A549 (cell line): ENCODE data around the gene TSEN34. TPM values are rescaled to one million over a fixed set of nuclear protein-coding genes. Genes with fewer than 3 reads are reported as not detected.

Experiments used
- CBX2 ChIP-seq: fragments of 200-600 bp; sonication (generic); IDR thresholded peaks from 2 replicates; pipeline ENCODE4 v1.6.1; 2016; ENCODE audit warnings: low read depth, mild to moderate bottlenecking, borderline replicate concordance
- CHD2 ChIP-seq: fragments of 150-350 bp; IDR thresholded peaks from 2 replicates; pipeline ENCODE4 v1.6.1; 2014; ENCODE audit warnings: low read length; ENCODE audit not compliant: partially characterized antibody
- EP300 ChIP-seq, 2 experiments: fragments of >200 bp; sonication (Bioruptor Twin); formaldehyde crosslinking; IDR thresholded peaks; 2 replicates in 1 of 2; 3 replicates in 1 of 2; pipeline ENCODE4 v1.6.1; 2016 to 2017
- ESRRA ChIP-seq: fragments of 150-350 bp; IDR thresholded peaks from 2 replicates; pipeline ENCODE4 v1.6.1; 2014; ENCODE audit warnings: mild to moderate bottlenecking, low read length, borderline replicate concordance
- FOSB ChIP-seq: fragments of 250-450 bp; sonication (Bioruptor Pico); IDR thresholded peaks from 2 replicates; pipeline ENCODE4 v1.5.0; 2020; ENCODE audit warnings: mild to moderate bottlenecking, moderate library complexity
- FOXS1 ChIP-seq: fragments of 250-450 bp; sonication (Bioruptor Pico); IDR thresholded peaks from 2 replicates; pipeline ENCODE4 v1.5.0; 2020; ENCODE audit warnings: mild to moderate bottlenecking, moderate library complexity
- GATA3 ChIP-seq: IDR thresholded peaks from 2 replicates; pipeline ENCODE4 v1.6.1; 2012; ENCODE audit warnings: borderline replicate concordance
- JUN ChIP-seq, 2 experiments: fragments of >200 bp; sonication (Bioruptor Twin); formaldehyde crosslinking; IDR thresholded peaks; 2 replicates in 1 of 2; 3 replicates in 1 of 2; pipeline ENCODE4 v1.6.1; 2016 to 2017
- JUNB ChIP-seq: fragments of >200 bp; sonication (Bioruptor Twin); formaldehyde crosslinking; IDR thresholded peaks from 2 replicates; pipeline ENCODE4 v1.6.1; 2016
- MAFK ChIP-seq: fragments of 450-650 bp; IDR thresholded peaks from 2 replicates; pipeline ENCODE4 v1.6.1; 2014; ENCODE audit not compliant: partially characterized antibody
- MAZ ChIP-seq: fragments of 150-350 bp; IDR thresholded peaks from 2 replicates; pipeline ENCODE4 v1.6.1; 2014; ENCODE audit warnings: antibody characterized with exemption, low read depth, low read length, borderline replicate concordance
- NFE2L2 ChIP-seq: fragments of 150-350 bp; conservative IDR thresholded peaks from 2 replicates; pipeline ENCODE4 v1.6.1; 2014; ENCODE audit warnings: low read length
- NR3C1 ChIP-seq: fragments of >200 bp; sonication (Bioruptor Twin); formaldehyde crosslinking; IDR thresholded peaks from 3 replicates; pipeline ENCODE4 v1.6.1; 2017
- PHF8 ChIP-seq: fragments of 200-600 bp; sonication (generic); IDR thresholded peaks from 2 replicates; pipeline ENCODE4 v1.6.1; 2016; ENCODE audit warnings: low read depth, mild to moderate bottlenecking, antibody characterized with exemption, moderate library complexity, borderline replicate concordance
- RAD21 ChIP-seq, 2 experiments: fragments of >200 bp in 1 of 2; sonication (Bioruptor Twin) in 1 of 2; formaldehyde crosslinking in 1 of 2; IDR thresholded peaks in 1 of 2; conservative IDR thresholded peaks in 1 of 2; 2 replicates in 1 of 2; 3 replicates in 1 of 2; pipeline ENCODE4 v1.6.1; 2012 to 2018; ENCODE audit warnings: inconsistent platforms in 1 of 2
- RCOR1 ChIP-seq: fragments of 150-350 bp; IDR thresholded peaks from 2 replicates; pipeline ENCODE4 v1.6.1; 2014; ENCODE audit warnings: antibody characterized with exemption, low read length, low read depth
- RFX5 ChIP-seq: fragments of 450-650 bp; IDR thresholded peaks from 2 replicates; pipeline ENCODE4 v1.7.1; 2014; ENCODE audit warnings: antibody characterized with exemption, mild to moderate bottlenecking, moderate library complexity
- RNF2 ChIP-seq: fragments of 200-600 bp; sonication (generic); IDR thresholded peaks from 2 replicates; pipeline ENCODE4 v1.6.1; 2016; ENCODE audit warnings: low read depth, mild to moderate bottlenecking, antibody characterized with exemption, moderate library complexity, borderline replicate concordance
- TP53 ChIP-seq: fragments of 250-450 bp; sonication (Bioruptor Pico); IDR thresholded peaks from 2 replicates; pipeline ENCODE4 v1.5.0; 2021; ENCODE audit warnings: mild to moderate bottlenecking, moderate library complexity
- ZFP36 ChIP-seq: fragments of 450-650 bp; IDR thresholded peaks from 2 replicates; pipeline ENCODE4 v1.6.1; 2014; ENCODE audit warnings: borderline replicate concordance; ENCODE audit not compliant: partially characterized antibody
- polyA plus RNA-seq, 4 experiments: library from polyadenylated mRNA; depleted of rRNA in 3 of 4; stranded (reverse); fragments of >200 nt; fragmentation: RNase III in 1 of 4; extraction: RNeasy Plus Mini Kit Qiagen cat#74134 plus additional on column Dnase treatment in 1 of 4; gene quantifications; 2 replicates in 3 of 4; 3 replicates in 1 of 4; pipeline ENCODE4 v1.2.3, GENCODE V29; 2011 to 2017
- TF ChIP-seq, protein P1 (sequence below): fragments of 200-600 bp; sonication (generic); IDR thresholded peaks from 2 replicates; pipeline ENCODE4 v1.6.1; 2016; ENCODE audit warnings: antibody characterized with exemption, mild to moderate bottlenecking, moderate library complexity
- TF ChIP-seq, protein P2 (sequence below): fragments of 450-650 bp; IDR thresholded peaks from 2 replicates; pipeline ENCODE4 v1.6.1; 2014; ENCODE audit warnings: antibody characterized with exemption
- TF ChIP-seq, protein P3 (sequence below): fragments of 150-350 bp; IDR thresholded peaks from 2 replicates; pipeline ENCODE4 v1.6.1; 2014; ENCODE audit warnings: low read depth, mild to moderate bottlenecking, low read length
- TF ChIP-seq, protein P4 (sequence below): fragments of >200 bp; sonication (Bioruptor Twin); formaldehyde crosslinking; IDR thresholded peaks from 3 replicates; pipeline ENCODE4 v1.6.1; 2016
- TF ChIP-seq, protein P5 (sequence below): IDR thresholded peaks from 2 replicates; pipeline ENCODE4 v1.6.1; 2012
- TF ChIP-seq, protein P6 (sequence below): IDR thresholded peaks from 2 replicates; pipeline ENCODE4 v1.6.1; 2012
- TF ChIP-seq, protein P7 (sequence below): fragments of >200 bp; sonication (Bioruptor Twin); formaldehyde crosslinking; IDR thresholded peaks from 3 replicates; pipeline ENCODE4 v1.5.1; 2016
- TF ChIP-seq, protein P8 (sequence below): fragments of 250-450 bp; sonication (Bioruptor Pico); IDR thresholded peaks from 2 replicates; pipeline ENCODE4 v1.5.0; 2021; ENCODE audit warnings: mild to moderate bottlenecking, moderate library complexity, borderline replicate concordance

The TSEN34 gene
- polyA plus RNA-seq, 2 of the 4 experiments (the other 2 are of a cell fraction): 53.4 to 90.9 TPM

DNA sequence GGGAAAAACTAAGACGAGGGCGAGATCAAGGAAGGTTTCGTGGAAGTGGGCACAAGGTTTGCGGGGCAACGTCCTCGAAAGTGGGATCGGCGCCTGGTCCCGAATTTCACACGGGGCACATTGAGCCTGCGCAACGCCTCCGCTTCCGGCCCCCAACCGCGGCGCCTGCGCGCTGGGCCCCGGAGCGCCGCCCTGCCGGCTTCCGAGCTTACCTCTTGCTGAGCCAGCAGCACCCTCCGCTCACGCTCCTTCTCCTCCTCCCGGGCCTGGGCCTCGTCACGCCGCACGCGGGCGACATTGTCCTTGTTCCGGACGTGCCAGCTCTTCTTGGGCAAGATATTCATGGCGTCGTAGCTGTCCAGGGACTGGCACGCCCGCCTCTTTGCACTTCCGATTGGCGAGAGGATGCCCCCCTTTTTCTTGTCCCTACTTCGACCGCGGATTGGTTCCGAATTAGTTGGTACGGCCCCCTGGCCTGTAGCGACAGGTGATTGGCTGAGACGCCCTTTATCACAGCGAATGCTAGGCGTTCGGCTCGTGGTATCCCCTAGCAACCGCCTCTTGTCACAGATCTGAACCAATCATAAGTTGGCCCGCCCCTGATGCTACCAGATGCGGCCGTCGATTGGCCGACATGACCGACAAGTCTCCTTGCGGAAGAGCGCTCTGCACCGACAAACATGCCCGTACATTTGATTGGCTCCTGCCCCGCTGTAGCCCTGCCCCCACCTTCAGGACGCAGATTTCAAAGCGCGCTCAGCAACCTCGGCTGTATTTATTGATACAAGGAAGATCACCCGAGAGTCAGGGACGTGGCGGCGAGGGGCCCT, 31.5 kb upstream of the TSEN34 start, which contains the start of gene LENG1 (continued):
- TF ChIP-seq, protein P1, sequence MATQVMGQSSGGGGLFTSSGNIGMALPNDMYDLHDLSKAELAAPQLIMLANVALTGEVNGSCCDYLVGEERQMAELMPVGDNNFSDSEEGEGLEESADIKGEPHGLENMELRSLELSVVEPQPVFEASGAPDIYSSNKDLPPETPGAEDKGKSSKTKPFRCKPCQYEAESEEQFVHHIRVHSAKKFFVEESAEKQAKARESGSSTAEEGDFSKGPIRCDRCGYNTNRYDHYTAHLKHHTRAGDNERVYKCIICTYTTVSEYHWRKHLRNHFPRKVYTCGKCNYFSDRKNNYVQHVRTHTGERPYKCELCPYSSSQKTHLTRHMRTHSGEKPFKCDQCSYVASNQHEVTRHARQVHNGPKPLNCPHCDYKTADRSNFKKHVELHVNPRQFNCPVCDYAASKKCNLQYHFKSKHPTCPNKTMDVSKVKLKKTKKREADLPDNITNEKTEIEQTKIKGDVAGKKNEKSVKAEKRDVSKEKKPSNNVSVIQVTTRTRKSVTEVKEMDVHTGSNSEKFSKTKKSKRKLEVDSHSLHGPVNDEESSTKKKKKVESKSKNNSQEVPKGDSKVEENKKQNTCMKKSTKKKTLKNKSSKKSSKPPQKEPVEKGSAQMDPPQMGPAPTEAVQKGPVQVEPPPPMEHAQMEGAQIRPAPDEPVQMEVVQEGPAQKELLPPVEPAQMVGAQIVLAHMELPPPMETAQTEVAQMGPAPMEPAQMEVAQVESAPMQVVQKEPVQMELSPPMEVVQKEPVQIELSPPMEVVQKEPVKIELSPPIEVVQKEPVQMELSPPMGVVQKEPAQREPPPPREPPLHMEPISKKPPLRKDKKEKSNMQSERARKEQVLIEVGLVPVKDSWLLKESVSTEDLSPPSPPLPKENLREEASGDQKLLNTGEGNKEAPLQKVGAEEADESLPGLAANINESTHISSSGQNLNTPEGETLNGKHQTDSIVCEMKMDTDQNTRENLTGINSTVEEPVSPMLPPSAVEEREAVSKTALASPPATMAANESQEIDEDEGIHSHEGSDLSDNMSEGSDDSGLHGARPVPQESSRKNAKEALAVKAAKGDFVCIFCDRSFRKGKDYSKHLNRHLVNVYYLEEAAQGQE: no peak
- TF ChIP-seq, protein P2, sequence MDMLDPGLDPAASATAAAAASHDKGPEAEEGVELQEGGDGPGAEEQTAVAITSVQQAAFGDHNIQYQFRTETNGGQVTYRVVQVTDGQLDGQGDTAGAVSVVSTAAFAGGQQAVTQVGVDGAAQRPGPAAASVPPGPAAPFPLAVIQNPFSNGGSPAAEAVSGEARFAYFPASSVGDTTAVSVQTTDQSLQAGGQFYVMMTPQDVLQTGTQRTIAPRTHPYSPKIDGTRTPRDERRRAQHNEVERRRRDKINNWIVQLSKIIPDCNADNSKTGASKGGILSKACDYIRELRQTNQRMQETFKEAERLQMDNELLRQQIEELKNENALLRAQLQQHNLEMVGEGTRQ: no peak; the same call in 1 of the 2 replicates
- TF ChIP-seq RCOR1 (no peak), JUN (IDR thresholded peaks at IDR 0.05) (peak in 1 of 2 experiments; percentile 89; a peak in 3 of 5 replicates), NFE2L2 (no peak), MAZ (no peak), JUNB (no peak), NR3C1 (no peak), FOXS1 (CRISPR knock-in tag) (no peak), RAD21 (conservative IDR thresholded peaks at IDR 0.05 in 1 of 2, IDR thresholded peaks at IDR 0.05 in 1 of 2) (no peak), MAFK (peak; percentile 82), ZFP36 (no peak), RFX5 (peak; percentile 94), ESRRA (no peak), CBX2 (no peak), RNF2 (peak; percentile 40; the same call in 1 of the 2 replicates), EP300 (IDR thresholded peaks at IDR 0.05) (no peak), PHF8 (peak; percentile 87; the same call in 1 of the 2 replicates), GATA3 (no peak; the same call in 1 of the 2 replicates), CHD2 (no peak), TP53 (CRISPR knock-in tag) (0 out of 2 replicates have a peak, but pooled peaks have one; percentile 53), FOSB (CRISPR knock-in tag) (no peak)
- TF ChIP-seq, protein P3, sequence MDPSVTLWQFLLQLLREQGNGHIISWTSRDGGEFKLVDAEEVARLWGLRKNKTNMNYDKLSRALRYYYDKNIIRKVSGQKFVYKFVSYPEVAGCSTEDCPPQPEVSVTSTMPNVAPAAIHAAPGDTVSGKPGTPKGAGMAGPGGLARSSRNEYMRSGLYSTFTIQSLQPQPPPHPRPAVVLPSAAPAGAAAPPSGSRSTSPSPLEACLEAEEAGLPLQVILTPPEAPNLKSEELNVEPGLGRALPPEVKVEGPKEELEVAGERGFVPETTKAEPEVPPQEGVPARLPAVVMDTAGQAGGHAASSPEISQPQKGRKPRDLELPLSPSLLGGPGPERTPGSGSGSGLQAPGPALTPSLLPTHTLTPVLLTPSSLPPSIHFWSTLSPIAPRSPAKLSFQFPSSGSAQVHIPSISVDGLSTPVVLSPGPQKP: 0 out of 2 replicates have a peak, but pooled peaks have one; percentile 1
- TF ChIP-seq, protein P4, sequence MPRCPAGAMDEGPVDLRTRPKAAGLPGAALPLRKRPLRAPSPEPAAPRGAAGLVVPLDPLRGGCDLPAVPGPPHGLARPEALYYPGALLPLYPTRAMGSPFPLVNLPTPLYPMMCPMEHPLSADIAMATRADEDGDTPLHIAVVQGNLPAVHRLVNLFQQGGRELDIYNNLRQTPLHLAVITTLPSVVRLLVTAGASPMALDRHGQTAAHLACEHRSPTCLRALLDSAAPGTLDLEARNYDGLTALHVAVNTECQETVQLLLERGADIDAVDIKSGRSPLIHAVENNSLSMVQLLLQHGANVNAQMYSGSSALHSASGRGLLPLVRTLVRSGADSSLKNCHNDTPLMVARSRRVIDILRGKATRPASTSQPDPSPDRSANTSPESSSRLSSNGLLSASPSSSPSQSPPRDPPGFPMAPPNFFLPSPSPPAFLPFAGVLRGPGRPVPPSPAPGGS: peak; percentile 86; the same call in 2 of the 3 replicates
- TF ChIP-seq, protein P5, sequence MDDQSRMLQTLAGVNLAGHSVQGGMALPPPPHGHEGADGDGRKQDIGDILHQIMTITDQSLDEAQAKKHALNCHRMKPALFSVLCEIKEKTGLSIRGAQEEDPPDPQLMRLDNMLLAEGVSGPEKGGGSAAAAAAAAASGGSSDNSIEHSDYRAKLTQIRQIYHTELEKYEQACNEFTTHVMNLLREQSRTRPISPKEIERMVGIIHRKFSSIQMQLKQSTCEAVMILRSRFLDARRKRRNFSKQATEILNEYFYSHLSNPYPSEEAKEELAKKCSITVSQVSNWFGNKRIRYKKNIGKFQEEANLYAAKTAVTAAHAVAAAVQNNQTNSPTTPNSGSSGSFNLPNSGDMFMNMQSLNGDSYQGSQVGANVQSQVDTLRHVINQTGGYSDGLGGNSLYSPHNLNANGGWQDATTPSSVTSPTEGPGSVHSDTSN: peak; percentile 62; the same call in 1 of the 2 replicates
- TF ChIP-seq, protein P6, sequence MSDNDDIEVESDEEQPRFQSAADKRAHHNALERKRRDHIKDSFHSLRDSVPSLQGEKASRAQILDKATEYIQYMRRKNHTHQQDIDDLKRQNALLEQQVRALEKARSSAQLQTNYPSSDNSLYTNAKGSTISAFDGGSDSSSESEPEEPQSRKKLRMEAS: peak; percentile 97
- TF ChIP-seq, protein P7, sequence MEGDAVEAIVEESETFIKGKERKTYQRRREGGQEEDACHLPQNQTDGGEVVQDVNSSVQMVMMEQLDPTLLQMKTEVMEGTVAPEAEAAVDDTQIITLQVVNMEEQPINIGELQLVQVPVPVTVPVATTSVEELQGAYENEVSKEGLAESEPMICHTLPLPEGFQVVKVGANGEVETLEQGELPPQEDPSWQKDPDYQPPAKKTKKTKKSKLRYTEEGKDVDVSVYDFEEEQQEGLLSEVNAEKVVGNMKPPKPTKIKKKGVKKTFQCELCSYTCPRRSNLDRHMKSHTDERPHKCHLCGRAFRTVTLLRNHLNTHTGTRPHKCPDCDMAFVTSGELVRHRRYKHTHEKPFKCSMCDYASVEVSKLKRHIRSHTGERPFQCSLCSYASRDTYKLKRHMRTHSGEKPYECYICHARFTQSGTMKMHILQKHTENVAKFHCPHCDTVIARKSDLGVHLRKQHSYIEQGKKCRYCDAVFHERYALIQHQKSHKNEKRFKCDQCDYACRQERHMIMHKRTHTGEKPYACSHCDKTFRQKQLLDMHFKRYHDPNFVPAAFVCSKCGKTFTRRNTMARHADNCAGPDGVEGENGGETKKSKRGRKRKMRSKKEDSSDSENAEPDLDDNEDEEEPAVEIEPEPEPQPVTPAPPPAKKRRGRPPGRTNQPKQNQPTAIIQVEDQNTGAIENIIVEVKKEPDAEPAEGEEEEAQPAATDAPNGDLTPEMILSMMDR: no peak
- TF ChIP-seq, protein P8, sequence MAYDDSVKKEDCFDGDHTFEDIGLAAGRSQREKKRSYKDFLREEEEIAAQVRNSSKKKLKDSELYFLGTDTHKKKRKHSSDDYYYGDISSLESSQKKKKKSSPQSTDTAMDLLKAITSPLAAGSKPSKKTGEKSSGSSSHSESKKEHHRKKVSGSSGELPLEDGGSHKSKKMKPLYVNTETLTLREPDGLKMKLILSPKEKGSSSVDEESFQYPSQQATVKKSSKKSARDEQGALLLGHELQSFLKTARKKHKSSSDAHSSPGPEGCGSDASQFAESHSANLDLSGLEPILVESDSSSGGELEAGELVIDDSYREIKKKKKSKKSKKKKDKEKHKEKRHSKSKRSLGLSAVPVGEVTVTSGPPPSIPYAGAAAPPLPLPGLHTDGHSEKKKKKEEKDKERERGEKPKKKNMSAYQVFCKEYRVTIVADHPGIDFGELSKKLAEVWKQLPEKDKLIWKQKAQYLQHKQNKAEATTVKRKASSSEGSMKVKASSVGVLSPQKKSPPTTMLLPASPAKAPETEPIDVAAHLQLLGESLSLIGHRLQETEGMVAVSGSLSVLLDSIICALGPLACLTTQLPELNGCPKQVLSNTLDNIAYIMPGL (CRISPR knock-in tag): no peak
